ENCODE measurements around the gene OR2H2.

DNA sequence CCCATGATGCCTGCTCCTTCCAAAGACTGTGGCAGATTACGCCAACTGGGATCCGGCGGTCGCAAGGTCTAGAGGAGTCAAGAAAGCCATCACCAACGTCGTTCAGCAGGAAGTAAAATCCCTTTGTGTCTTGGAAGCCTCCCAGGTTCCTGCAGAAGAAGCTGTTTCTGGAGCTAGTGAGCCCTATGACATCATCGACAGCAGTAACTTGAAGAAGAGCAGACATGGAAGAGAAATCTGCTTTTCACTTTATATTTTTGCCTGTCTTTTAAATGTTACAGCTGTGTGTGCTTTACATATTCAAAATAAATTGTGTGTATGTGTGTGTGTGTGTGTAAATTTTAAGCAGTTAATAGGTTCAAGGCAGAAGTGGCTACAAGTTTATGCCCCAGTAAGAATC lies 7.4 kb upstream of the OR2H2 start:
- TF ChIP-seq, protein P1, sequence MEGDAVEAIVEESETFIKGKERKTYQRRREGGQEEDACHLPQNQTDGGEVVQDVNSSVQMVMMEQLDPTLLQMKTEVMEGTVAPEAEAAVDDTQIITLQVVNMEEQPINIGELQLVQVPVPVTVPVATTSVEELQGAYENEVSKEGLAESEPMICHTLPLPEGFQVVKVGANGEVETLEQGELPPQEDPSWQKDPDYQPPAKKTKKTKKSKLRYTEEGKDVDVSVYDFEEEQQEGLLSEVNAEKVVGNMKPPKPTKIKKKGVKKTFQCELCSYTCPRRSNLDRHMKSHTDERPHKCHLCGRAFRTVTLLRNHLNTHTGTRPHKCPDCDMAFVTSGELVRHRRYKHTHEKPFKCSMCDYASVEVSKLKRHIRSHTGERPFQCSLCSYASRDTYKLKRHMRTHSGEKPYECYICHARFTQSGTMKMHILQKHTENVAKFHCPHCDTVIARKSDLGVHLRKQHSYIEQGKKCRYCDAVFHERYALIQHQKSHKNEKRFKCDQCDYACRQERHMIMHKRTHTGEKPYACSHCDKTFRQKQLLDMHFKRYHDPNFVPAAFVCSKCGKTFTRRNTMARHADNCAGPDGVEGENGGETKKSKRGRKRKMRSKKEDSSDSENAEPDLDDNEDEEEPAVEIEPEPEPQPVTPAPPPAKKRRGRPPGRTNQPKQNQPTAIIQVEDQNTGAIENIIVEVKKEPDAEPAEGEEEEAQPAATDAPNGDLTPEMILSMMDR (IDR thresholded peaks at IDR 0.05; ENCODE audit: low read length), result no peak
- no peak for TF ChIP-seq EZH2phosphoT487 (IDR thresholded peaks at IDR 0.05; ENCODE audit: low read length)
- TF ChIP-seq EZH2 (optimal IDR thresholded peaks at IDR 0.05; ENCODE audit: low read depth, low read length), result no peak

All from MM.1S (cell line).